ENCODE measurements around the gene CDKL1.
"Not testable (repeated sequence)": the region's sequence is repeated elsewhere in the genome, so short reads cannot be mapped to it uniquely, and the experiment has no call there.

CDKL1 gene

GRCh38 chr14:50387548-50387947 lies 9.1 kb downstream of the CDKL1 start:
- no peak for DNase-seq (ENCODE audit: low read depth in 2 of 2)

GRCh38 chr14:50383618-50384225 lies 13.0 kb downstream of the CDKL1 start:
- no peak for DNase-seq (ENCODE audit: low read depth in 2 of 2)

DNA sequence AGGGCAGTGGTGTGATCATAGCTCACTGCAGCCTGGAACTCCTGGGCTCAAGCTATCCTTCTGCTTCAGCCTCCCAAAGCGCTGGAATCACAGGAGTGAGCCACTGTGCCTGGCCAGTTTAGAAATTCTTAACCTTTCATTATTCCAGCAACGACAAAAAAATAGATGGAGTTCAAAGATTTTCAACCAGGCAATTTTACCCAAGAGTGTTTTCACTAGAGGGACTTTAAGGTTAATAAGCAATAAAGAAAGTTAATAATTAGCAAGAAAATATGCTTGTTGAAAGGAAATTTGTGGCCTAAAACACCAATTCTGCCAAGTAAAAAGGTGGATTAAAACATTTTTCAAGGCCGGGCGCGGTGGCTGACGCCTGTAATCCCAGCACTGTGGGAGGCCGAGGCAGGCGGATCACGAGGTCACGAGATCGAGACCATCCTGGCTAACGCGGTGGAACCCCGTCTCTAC lies 14.8 kb downstream of the CDKL1 start:
- DNase-seq (ENCODE audit: low read depth in 2 of 2): no peak

- DNase-seq (ENCODE audit: low read depth in 2 of 2): no peak
Measured at GRCh38 chr14:50381008-50381407, 15.7 kb downstream of the CDKL1 start.

GRCh38 chr14:50380455-50380854 lies 16.2 kb downstream of the CDKL1 start:
- no peak for DNase-seq (ENCODE audit: low read depth in 2 of 2)

- DNase-seq (ENCODE audit: low read depth in 2 of 2): no peak
Measured at GRCh38 chr14:50379563-50379962, 17.1 kb downstream of the CDKL1 start.

- DNase-seq (ENCODE audit: low read depth in 2 of 2): no peak
Measured at GRCh38 chr14:50377550-50378085, 19.1 kb downstream of the CDKL1 start.

DNA sequence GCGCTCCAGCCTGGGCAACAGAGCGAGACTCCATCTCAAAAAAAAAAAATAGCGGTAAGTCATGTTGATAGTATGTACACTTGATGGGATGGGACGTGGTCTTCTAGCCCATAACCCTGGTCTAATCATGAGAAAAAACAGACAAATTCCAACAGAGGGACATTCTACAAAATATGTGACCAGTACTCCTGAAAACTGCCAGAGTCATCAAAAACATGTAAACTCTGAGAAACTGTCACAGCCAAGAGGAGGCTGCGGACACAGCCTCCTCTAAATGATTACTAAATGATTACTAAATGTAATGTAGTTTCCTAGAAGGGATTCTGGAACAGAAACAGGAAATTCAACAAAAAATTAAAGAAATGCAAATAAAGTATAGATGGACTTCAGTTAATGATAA lies 20.9 kb downstream of the CDKL1 start:
- no peak for DNase-seq (ENCODE audit: low read depth in 2 of 2)

DNA sequence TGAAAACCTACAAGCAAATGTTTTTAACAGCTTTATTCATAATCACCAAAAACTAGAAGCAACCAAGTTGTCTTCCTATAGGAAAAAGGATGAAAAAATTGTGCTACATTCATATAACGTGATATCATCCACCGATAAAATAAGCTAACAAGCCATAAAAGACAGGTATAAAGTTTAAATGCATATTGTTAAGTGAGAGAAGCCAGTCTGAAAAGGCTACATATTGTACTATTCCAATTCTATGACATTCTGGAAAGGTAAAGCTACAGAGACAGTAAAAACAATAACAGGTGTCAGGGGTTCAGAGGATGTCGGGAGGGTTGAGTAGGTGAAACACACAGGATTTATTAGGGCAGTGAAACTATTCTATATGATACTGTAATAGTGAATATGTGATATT lies 22.7 kb downstream of the CDKL1 start:
- DNase-seq (ENCODE audit: low read depth in 2 of 2): no peak

DNA sequence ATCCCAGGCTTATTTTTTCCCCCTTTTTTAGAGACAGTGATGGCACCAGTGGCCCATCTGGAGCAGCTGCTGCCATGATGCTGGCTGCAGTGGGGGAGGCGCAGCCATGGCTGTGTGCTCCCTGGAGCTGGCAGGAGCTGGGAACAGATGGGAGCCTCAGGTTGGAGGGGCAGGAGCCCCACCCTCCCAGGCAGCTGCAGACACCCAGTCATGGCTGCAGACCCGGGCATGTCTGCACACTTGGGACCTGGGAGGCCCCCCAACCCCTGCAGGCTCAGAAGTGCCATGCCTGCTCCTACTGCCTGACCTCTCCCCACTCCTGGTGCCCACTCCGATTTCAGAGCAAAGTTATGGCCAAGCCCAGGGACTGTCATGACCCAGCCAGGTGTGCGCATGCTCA lies 25.1 kb downstream of the CDKL1 start:
- no peak for DNase-seq (ENCODE audit: low read depth in 2 of 2)

DNA sequence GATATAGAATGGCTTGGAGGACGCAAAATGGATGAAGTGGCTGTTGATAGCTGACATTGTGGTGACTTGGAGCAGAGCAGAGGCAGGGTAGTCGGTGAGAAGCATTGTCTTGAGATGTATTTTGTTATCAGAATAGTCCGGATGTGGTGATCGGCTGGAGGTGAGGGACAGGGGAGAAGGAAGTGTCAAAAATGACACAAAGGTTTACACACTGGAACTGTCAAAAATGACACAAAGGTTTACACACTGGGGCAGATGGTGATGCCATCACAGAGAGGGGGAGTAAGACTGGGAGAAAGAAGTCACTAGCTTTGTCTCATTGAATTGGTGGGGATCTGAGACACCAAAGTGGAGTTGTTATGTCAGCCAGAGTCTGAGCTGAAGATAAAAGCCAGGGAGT lies 30.1 kb downstream of the CDKL1 start:
- no peak for DNase-seq (ENCODE audit: low read depth in 2 of 2)

- no peak for DNase-seq (ENCODE audit: low read depth in 2 of 2)
Measured at GRCh38 chr14:50366115-50366514, 30.6 kb downstream of the CDKL1 start.

GRCh38 chr14:50365572-50365971 lies 31.1 kb downstream of the CDKL1 start:
- DNase-seq (ENCODE audit: low read depth in 2 of 2): not testable (repeated sequence)

- no peak for DNase-seq (ENCODE audit: low read depth in 2 of 2)
Measured at GRCh38 chr14:50364792-50365191, 31.9 kb downstream of the CDKL1 start.

DNA sequence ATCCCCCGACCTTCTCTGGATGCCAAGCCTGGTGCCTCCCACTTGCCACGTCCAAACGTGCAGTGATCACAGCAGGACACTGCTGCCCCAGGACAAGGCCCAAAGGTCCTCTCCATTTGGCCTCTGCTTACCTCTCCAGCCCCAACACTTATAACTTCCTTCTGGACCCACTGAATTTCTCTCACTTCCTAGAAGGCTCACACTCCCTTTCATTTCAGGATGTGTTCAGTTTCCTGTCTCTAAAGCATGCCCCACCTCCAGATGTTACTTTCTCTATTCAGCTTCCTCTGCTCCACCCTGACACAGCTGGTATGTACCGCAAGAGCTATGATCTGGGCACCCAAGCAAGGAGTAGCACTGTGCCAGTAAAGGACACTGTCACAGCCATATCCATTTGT lies 33.0 kb downstream of the CDKL1 start:
- no peak for DNase-seq (ENCODE audit: low read depth in 2 of 2)

- no peak for DNase-seq (ENCODE audit: low read depth in 2 of 2)
Measured at GRCh38 chr14:50362764-50363713, 33.6 kb downstream of the CDKL1 start.

- DNase-seq (ENCODE audit: low read depth in 2 of 2): not testable (repeated sequence)
Measured at GRCh38 chr14:50361473-50362403, 34.9 kb downstream of the CDKL1 start.

- DNase-seq (ENCODE audit: low read depth in 2 of 2): no peak
Measured at GRCh38 chr14:50360851-50361250, 35.8 kb downstream of the CDKL1 start.

DNA sequence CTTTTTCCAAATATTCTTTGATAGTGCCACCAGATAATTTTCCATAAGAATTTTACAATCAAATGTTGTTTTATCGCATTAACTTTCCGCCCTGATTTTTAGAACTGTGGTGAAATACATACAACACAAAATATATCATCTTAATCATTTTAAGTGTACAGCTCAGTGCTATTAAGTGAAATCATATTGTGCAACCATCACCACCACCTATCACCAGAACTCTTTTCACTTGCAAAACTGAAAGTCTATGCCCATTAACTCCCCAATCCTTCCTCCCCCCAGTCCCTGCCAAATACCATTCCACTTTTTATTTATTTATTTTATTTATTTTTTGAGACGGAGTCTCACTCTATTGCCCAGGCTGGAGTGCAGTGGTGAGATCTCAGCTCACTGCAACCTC lies 36.6 kb downstream of the CDKL1 start:
- no peak for DNase-seq (ENCODE audit: low read depth in 2 of 2)

GRCh38 chr14:50359631-50360030 lies 37.0 kb downstream of the CDKL1 start:
- DNase-seq (ENCODE audit: low read depth in 2 of 2): no peak

DNA sequence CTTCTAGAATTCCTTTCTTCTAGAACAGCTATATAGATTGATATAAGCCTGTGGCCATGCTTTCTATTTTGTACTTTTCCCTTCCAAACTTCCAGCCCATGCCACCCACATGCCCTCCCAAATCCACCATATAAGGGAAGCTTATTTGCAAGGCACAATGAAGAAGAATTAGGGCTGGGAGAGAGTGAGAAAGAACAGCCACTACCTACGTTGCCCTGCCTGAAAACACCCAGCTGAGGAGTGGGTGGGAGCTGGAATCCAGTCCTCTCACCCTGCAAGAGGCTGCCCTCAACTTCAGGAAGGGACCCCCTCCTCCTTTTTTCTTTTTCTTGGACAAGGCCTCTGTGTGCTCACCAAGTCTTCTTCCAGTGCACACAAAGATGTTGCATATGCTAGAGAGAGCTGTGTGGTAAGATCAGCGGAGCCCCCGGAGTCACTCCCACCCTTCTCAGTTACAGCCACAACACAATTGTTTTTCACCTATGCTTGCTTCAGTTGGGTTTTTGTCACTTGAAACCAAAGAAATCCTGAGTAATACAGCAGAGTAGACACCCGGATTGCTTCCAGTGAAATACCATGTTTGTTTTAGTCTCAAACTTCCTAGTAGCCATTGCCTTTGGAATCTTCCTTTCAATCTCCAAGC lies 38.8 kb downstream of the CDKL1 start:
- DNase-seq (ENCODE audit: low read depth in 2 of 2): no peak

All from stimulated activated CD8-positive, alpha-beta memory T cell treated with anti-CD3 and anti-CD28 coated beads, Interleukin-2, amount 100 ng/mL, for 48 hours (primary cell).